ENCODE measurements around the gene ZZZ3.
A peak's percentile ranks its signal among the peaks of the same experiment; 100 is the strongest.

Gene ZZZ3

GRCh38 chr1:77682460-77683159 is at the start of gene ZZZ3:
Gene ZZZ3 (minus strand): TSS chr1:77682658. CDS start chr1:77633354, 49,304 bp downstream.
- TF ChIP-seq CTCF (IDR thresholded peaks at IDR 0.05), result no peak
- no peak for TF ChIP-seq ZFX (IDR thresholded peaks at IDR 0.05; ENCODE audit: borderline replicate concordance)
- H3K27ac ChIP-seq, result peak within 1 kb of the TSS; percentile 93

GRCh38 chr1:77732090-77732489 is 49.6 kb upstream of the ZZZ3 start:
- no peak for TF ChIP-seq ZFX (IDR thresholded peaks at IDR 0.05; ENCODE audit: borderline replicate concordance)
- no peak for TF ChIP-seq CTCF (IDR thresholded peaks at IDR 0.05)
- no peak overlapping the region for H3K27ac ChIP-seq

- H3K27ac ChIP-seq, result no peak overlapping the region
- no peak for TF ChIP-seq CTCF (IDR thresholded peaks at IDR 0.05)
Observed at GRCh38 chr1:77725706-77726105, 43.2 kb upstream of the ZZZ3 start.

GRCh38 chr1:77718181-77718580 is 35.7 kb upstream of the ZZZ3 start:
- no peak for TF ChIP-seq CTCF (IDR thresholded peaks at IDR 0.05)
- TF ChIP-seq ZFX (IDR thresholded peaks at IDR 0.05; ENCODE audit: borderline replicate concordance), result no peak
- H3K27ac ChIP-seq, result no peak overlapping the region

- TF ChIP-seq ZFX (IDR thresholded peaks at IDR 0.05; ENCODE audit: borderline replicate concordance), result no peak
- TF ChIP-seq CTCF (IDR thresholded peaks at IDR 0.05), result no peak
- no peak overlapping the region for H3K27ac ChIP-seq
Observed at GRCh38 chr1:77716065-77716464, 33.6 kb upstream of the ZZZ3 start.

- TF ChIP-seq ZFX (IDR thresholded peaks at IDR 0.05; ENCODE audit: borderline replicate concordance) (no peak), CTCF (IDR thresholded peaks at IDR 0.05) (no peak)
- H3K27ac ChIP-seq, result no peak overlapping the region
Observed at GRCh38 chr1:77709727-77710126, 27.3 kb upstream of the ZZZ3 start.

GRCh38 chr1:77706321-77706720 is 23.9 kb upstream of the ZZZ3 start:
- TF ChIP-seq ZFX (IDR thresholded peaks at IDR 0.05; ENCODE audit: borderline replicate concordance) (no peak), CTCF (IDR thresholded peaks at IDR 0.05) (no peak)
- no peak overlapping the region for H3K27ac ChIP-seq

Data from 22Rv1 (cell line).